ENCODE measurements around the gene PROSER3.

The PROSER3 gene

GRCh38 chr19:35757749-35758608 is at the start of gene PROSER3:
TSS of gene PROSER3 (plus strand) at chr19:35758176. CDS start at chr19:35758216, 40 bp downstream.
- peaks cover 30% of the 10 kb centered on the region for H3K36me3 Mint-ChIP-seq (ENCODE audit: low read depth)
- peak within 1 kb of the TSS; percentile 97 for H3K4me3 Mint-ChIP-seq

DNA sequence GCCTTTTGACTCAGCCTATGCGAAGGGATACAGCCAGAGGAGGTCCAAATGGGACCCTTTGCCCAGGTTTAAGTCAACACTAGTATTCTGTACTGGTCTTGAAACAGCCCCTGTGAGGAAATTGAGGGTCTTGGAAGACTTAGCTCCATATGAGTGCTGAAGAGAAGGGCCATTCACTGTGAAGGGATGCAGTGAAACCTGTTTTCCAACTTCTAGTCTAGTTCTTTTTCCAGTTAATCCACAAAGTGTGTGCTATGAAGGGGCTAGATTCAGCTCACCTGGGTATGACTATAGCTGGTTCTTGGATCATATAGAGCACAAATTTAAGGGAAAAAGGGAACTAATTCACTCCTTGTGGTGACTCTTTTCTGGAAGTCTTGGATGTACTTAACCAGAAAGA is 49.6 kb upstream of the PROSER3 start:
- Mint-ChIP-seq H3K4me1 (ENCODE audit: low read depth) (peaks cover 33% of the 10 kb centered on the region), H3K27ac (no peak overlapping the region), H3K36me3 (ENCODE audit: low read depth) (no peaks in the 10 kb centered on the region), H3K4me3 (no peak overlapping the region), H3K27me3 (ENCODE audit: low read depth) (no peaks in the 10 kb centered on the region), H3K9me3 (no peaks in the 10 kb centered on the region)

More at GRCh38 chr19:35757749-35758608, at the start of gene PROSER3:
- Mint-ChIP-seq H3K27me3 (ENCODE audit: low read depth) (no peaks in the 10 kb centered on the region), H3K27ac (peak within 1 kb of the TSS; percentile 93), H3K4me1 (ENCODE audit: low read depth) (peaks cover 24% of the 10 kb centered on the region), H3K9me3 (no peaks in the 10 kb centered on the region)

- Mint-ChIP-seq H3K4me1 (ENCODE audit: low read depth) (peaks cover 54% of the 10 kb centered on the region), H3K9me3 (no peaks in the 10 kb centered on the region), H3K4me3 (peak overlapping the region; percentile 74), H3K27ac (peak overlapping the region; percentile 99), H3K36me3 (ENCODE audit: low read depth) (peaks cover 3% of the 10 kb centered on the region), H3K27me3 (ENCODE audit: low read depth) (no peaks in the 10 kb centered on the region)
These were observed 46.9 kb upstream of the PROSER3 start for GRCh38 chr19:35710784-35711723.

DNA sequence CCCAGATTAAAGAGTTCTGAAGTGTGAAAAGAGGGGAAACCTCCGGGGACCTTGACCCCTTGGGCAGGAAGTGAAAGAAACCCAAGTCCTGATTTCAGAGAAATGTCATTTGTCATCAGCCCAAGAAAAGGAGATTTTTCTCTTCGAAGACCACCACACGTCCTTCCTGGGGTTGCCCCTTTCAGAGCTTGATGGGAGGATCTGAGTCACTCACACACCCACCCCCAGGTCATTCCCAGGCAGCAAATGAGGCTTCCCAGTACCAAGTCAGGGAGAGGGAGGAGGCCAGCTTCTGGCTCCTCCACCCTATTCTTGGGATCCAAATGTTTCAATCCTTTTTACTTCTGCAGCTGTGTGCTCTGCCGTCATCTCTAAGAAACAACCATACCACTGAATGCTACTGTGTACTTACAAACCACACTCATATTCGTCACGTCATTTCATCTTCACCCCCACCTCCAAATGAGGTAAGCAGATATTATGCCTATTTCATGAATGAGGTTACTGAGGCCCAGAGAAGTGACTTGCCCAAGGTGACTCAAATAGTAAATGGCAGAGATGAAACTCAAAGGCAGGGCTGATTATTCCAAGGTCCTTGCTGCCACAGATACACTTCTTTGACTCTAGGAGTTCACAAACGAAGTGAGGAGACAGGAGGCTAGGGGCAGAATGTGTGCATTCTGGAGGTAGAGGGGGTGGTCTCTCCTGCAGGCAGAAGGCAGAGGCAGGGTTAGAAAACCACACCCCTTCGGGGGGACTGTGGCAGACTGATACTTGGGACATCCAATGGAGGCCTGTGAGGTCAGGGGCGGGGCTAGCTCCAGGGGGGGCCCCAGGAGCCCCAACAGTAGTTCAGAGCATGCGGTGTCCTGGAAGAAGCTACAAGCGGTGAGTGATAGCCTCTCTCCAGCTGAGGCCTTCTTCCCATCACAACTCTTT is 45.1 kb upstream of the PROSER3 start:
- Mint-ChIP-seq H3K36me3 (ENCODE audit: low read depth) (peaks cover 9% of the 10 kb centered on the region), H3K4me1 (ENCODE audit: low read depth) (peaks cover 61% of the 10 kb centered on the region), H3K27me3 (ENCODE audit: low read depth) (no peaks in the 10 kb centered on the region), H3K9me3 (no peaks in the 10 kb centered on the region), H3K4me3 (peak overlapping the region; percentile 93), H3K27ac (peak overlapping the region; percentile 99)

GRCh38 chr19:35713506-35713850 is 44.5 kb upstream of the PROSER3 start:
- Mint-ChIP-seq H3K9me3 (no peaks in the 10 kb centered on the region), H3K4me3 (peak overlapping the region; percentile 93), H3K36me3 (ENCODE audit: low read depth) (peaks cover 9% of the 10 kb centered on the region), H3K27me3 (ENCODE audit: low read depth) (no peaks in the 10 kb centered on the region), H3K27ac (peak overlapping the region; percentile 99), H3K4me1 (ENCODE audit: low read depth) (peaks cover 61% of the 10 kb centered on the region)

DNA sequence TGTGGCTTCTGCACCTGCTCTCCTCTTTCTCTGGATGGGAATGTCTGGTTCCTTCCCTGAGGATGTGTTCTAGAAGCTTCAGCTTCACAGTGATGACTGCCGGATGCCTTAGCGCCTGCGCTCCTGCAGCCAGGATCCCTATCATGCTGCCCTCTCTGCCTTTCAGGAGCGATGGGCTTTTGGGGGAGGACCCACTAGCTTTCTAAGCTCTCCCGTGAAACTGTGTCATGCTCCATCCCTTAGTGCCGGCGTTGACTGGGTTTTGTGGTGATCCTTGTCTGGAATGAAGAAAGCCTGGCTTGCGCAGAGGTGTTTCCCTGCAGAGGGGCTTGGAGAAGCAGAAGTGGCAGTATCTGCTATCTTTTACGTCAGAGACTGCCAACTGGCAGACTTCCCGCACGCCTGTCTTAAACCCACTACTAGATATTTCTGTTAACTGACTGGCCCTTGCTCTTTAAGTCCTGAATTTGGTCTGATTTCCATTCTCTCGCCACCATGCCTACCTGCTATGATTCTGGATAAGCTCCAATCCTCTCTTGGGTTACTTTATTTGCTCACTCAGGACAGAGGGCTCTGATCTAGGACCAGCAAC is 44.0 kb upstream of the PROSER3 start:
- peak overlapping the region; percentile 99 for H3K27ac Mint-ChIP-seq
- H3K4me1 Mint-ChIP-seq (ENCODE audit: low read depth), result peaks cover 62% of the 10 kb centered on the region
- peak overlapping the region; percentile 93 for H3K4me3 Mint-ChIP-seq

DNA sequence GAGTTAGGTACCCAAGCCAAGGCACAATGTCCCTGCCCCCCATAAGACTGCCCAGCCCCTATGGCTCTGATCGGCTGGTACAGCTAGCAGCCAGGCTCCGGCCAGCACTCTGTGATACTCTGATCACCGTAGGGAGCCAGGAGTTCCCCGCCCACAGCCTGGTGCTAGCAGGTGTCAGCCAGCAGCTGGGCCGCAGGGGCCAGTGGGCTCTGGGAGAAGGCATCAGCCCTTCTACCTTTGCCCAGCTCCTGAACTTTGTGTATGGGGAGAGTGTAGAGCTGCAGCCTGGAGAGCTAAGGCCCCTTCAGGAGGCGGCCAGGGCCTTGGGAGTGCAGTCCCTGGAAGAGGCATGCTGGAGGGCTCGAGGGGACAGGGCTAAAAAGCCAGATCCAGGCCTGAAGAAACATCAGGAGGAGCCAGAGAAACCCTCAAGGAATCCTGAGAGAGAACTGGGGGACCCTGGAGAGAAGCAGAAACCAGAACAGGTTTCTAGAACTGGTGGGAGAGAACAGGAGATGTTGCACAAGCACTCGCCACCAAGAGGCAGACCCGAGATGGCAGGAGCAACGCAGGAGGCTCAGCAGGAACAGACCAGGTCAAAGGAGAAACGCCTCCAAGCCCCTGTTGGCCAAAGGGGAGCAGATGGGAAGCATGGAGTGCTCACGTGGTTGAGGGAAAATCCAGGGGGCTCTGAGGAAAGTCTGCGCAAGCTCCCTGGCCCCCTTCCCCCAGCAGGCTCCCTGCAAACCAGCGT is 43.2 kb upstream of the PROSER3 start:
- Mint-ChIP-seq H3K4me1 (ENCODE audit: low read depth) (peaks cover 66% of the 10 kb centered on the region), H3K27ac (peak overlapping the region; percentile 99), H3K4me3 (peak overlapping the region; percentile 93), H3K27me3 (ENCODE audit: low read depth) (no peaks in the 10 kb centered on the region), H3K9me3 (no peaks in the 10 kb centered on the region), H3K36me3 (ENCODE audit: low read depth) (peaks cover 16% of the 10 kb centered on the region)

More for the DNA sequence above, 44.0 kb upstream of the PROSER3 start:
- no peaks in the 10 kb centered on the region for H3K9me3 Mint-ChIP-seq
- peaks cover 12% of the 10 kb centered on the region for H3K36me3 Mint-ChIP-seq (ENCODE audit: low read depth)
- no peaks in the 10 kb centered on the region for H3K27me3 Mint-ChIP-seq (ENCODE audit: low read depth)

- Mint-ChIP-seq H3K36me3 (ENCODE audit: low read depth) (peaks cover 18% of the 10 kb centered on the region), H3K27ac (peak overlapping the region; percentile 97), H3K27me3 (ENCODE audit: low read depth) (no peaks in the 10 kb centered on the region), H3K4me3 (peak overlapping the region; percentile 93), H3K4me1 (ENCODE audit: low read depth) (peaks cover 62% of the 10 kb centered on the region), H3K9me3 (no peaks in the 10 kb centered on the region)
These were observed 42.6 kb upstream of the PROSER3 start for GRCh38 chr19:35715355-35715809.

DNA sequence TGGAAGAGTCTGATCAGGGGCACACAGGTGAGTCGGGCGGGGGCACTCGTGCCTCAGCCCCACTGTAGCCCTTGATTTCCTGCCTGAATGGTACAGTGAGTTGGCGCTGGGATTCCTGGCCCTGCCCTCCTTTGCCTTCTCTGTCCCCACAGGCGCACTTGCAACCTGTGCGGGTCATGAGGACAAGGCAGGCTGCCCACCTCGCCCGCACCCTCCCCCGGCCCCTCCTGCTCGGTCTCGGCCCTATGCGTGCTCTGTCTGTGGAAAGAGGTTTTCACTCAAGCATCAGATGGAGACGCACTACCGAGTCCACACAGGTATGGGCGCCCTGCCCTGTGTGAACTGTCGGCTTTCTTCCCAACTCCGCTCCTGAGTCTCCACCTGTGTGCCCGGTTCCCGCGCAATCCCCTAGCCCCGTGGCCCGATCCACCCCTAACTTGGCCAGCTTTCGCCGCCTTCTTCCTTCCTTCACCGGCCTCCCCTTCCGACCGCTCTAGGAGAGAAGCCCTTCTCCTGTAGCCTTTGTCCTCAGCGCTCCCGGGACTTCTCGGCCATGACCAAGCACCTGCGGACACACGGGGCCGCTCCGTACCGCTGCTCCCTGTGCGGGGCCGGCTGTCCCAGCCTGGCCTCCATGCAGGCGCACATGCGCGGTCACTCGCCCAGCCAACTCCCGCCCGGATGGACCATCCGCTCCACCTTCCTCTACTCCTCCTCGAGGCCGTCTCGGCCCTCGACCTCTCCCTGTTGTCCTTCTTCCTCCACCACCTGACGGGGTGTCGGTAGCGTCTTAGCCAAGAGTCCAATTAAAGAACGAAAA is 41.8 kb upstream of the PROSER3 start:
- Mint-ChIP-seq H3K9me3 (no peaks in the 10 kb centered on the region), H3K36me3 (ENCODE audit: low read depth) (peaks cover 20% of the 10 kb centered on the region)

GRCh38 chr19:35716801-35717664 is 40.9 kb upstream of the PROSER3 start:
- Mint-ChIP-seq H3K4me3 (peak overlapping the region; percentile 93), H3K36me3 (ENCODE audit: low read depth) (peaks cover 23% of the 10 kb centered on the region), H3K9me3 (no peaks in the 10 kb centered on the region), H3K27me3 (ENCODE audit: low read depth) (no peaks in the 10 kb centered on the region), H3K27ac (peak overlapping the region; percentile 97), H3K4me1 (ENCODE audit: low read depth) (peaks cover 49% of the 10 kb centered on the region)

More for the DNA sequence above, 41.8 kb upstream of the PROSER3 start:
- Mint-ChIP-seq H3K4me1 (ENCODE audit: low read depth) (peaks cover 54% of the 10 kb centered on the region), H3K27ac (peak overlapping the region; percentile 97), H3K4me3 (peak overlapping the region; percentile 93), H3K27me3 (ENCODE audit: low read depth) (no peaks in the 10 kb centered on the region)

DNA sequence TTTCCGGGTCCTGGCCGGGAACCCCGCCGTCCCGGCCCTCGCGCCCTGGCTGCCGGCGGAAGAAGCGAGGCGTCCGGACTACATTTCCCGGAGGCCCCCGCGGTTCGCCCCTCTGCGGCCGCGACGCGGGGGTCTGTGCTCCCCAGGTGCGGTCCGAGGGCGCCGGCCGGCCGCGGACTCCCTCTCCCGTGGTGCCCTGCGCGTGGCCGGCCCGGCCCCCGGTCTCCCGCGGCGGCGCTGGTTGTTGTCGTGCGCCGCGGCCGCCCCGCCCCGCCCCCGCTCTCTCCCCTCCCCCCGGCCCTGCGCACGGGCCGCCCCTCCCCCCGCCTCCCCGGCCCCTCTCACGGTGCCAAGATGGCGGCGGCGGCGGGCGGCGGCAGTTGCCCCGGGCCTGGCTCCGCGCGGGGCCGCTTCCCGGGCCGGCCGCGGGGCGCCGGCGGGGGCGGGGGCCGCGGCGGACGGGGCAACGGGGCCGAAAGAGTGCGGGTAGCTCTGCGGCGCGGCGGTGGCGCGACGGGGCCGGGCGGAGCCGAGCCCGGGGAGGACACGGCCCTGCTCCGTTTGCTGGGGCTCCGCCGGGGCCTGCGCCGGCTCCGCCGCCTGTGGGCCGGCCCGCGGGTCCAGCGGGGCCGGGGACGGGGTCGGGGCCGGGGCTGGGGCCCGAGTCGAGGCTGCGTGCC is 40.2 kb upstream of the PROSER3 start, which contains the start of gene KMT2B:
Gene KMT2B (plus strand): TSS at position 339 of the 680 bp plus-strand sequence. CDS start 16 bp downstream, at position 355.
- H3K36me3 Mint-ChIP-seq (ENCODE audit: low read depth), result peaks cover 27% of the 10 kb centered on the region
- H3K9me3 Mint-ChIP-seq, result no peaks in the 10 kb centered on the region
- H3K27me3 Mint-ChIP-seq (ENCODE audit: low read depth), result no peaks in the 10 kb centered on the region
- peak within 1 kb of the TSS; percentile 95 for H3K4me3 Mint-ChIP-seq
- H3K27ac Mint-ChIP-seq, result peak within 1 kb of the TSS; percentile 97
- peaks cover 42% of the 10 kb centered on the region for H3K4me1 Mint-ChIP-seq (ENCODE audit: low read depth)
